ENCODE results near the gene GABRG3. TPM values are rescaled to one million over a fixed set of nuclear protein-coding genes. Genes with fewer than 3 reads are reported as not detected.

Gene GABRG3
- polyA plus RNA-seq, 4 donors: 1.7 to 2.4 (median 2.2) TPM

GRCh38 chr15:27059610-27060202, 88.7 kb downstream of the GABRG3 start:
- DNase-seq (ENCODE audit: low read depth in 4 of 4, low spot score in 3 of 4): peak; percentile 36 to 47 (median 40)

DNA sequence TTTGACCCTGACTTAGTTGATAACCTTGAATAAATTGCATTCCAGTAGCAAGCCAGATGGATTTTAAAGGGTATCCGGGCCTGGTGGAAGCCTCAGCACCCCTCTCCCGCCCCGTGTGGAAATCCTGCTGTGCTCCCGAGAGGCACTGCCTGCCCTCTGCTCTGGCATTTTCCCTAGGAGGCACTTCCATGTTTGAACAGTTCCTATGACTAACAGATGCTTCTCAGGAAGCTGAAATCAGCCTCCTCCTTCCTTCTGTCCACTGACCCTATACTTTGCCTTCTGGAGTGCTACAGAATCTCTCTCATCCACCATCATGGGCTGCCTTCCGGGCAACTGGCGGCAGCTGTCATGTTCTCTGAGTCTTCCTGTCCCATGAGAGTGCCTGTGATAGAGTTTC, 90.8 kb downstream of the GABRG3 start:
- no peak for DNase-seq (ENCODE audit: low read depth in 4 of 4, low spot score in 3 of 4)

DNA sequence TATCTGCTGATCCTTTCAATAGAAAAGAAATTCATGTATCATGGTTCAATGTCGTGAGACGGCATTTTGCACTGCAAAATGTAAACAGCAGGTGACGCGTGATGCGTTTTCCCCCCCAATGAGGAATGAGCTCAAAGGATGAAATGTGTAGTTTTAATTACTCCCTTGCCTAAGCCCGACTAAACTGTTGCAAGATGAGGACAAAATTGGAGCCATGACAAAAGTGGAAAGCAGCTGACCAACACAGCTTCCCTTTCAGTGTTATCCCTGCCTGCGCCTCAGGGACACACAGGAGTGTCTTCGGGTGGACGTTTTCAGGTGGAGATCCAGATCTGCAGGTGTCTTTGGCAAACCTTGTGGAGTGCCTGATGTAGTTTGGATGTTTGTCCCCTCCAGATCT, 92.0 kb downstream of the GABRG3 start:
- no peak for DNase-seq (ENCODE audit: low read depth in 4 of 4, low spot score in 3 of 4)

GRCh38 chr15:27064080-27064479, 93.1 kb downstream of the GABRG3 start:
- DNase-seq (ENCODE audit: low read depth in 4 of 4, low spot score in 3 of 4): no peak

DNA sequence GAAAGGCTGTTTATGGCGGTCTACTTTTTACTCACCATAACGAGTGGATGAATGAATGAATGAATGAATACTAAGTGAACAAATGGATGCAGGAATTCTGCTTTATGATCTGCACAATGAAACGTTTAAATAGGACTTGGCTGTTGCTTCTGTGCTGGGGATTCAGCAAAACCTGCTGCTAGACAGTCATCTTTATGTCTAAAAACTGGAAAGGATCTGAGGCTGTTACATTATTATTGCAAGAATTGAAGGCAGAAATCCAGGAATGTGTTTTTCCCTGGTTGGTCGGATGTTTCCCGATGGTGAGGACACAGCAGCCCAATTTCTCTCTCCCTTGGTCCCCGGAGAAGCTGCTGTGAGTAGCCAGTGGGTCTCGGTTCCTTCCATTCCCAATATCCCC, 94.2 kb downstream of the GABRG3 start:
- no peak for DNase-seq (ENCODE audit: low read depth in 4 of 4, low spot score in 3 of 4)

- no peak for DNase-seq (ENCODE audit: low read depth in 4 of 4, low spot score in 3 of 4)
Observed at GRCh38 chr15:27065785-27066184, 94.8 kb downstream of the GABRG3 start.

- no peak for DNase-seq (ENCODE audit: low read depth in 4 of 4, low spot score in 3 of 4)
Observed at GRCh38 chr15:27066446-27066845, 95.5 kb downstream of the GABRG3 start.

DNA sequence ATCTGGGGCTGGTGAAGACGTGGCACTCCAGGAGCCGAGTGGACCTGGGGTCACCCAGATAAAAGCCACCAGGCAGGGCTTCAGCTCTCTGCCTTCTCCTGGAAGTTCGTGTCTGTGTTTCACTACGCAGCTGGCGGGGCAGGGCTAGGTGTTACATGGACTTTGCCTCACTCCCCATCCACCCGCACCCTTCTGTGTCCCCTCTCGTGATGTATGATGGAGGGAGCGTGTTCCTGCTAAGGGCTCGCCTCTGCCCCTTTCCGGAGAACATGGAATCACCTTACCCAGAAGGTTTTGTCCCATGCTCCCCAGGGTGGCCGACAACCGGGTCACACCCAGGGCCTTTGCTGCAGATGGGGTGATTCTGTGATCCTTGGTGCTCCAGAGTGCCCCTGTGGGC, 96.2 kb downstream of the GABRG3 start:
- no peak for DNase-seq (ENCODE audit: low read depth in 4 of 4, low spot score in 3 of 4)

DNA sequence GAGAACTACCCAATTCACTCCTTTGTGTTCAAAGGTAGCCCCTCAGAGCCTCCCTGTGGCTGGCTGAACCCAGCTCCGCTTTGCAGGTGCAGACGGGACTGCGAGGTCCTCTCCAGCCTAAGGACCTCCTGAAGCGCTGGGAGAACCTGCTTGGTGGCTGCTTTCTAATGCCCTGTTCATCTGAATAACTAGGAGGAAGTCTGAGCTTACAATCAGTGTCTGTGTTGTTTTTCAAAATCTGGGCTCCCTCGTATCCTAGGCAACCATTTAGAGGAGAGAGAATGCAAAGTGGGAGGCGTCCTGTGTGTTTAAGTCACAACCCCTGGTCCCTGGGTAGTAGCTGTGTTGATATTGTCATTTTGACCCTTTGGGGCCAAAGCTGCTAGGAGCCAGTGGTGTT, 99.9 kb downstream of the GABRG3 start:
- DNase-seq (ENCODE audit: low read depth in 4 of 4, low spot score in 3 of 4): no peak

DNA sequence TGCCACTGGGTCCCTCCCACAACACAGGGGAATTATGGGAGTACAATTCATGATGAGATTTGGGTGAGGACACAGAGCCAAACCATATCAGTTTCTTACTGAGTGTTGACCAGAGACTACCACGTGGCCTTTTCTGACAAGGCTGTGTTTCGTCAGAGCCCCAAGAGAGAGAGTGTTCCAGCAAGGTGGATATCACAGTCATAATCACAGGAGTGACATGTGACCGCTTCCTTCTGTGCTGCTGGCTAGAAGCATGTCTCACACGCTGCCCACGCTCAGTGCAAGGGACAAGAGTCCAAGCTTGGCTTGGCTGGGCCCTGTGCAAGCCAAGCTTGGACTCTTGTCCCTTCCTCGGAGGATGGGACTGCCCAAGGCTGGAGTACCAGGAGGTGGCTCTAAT, 103.2 kb downstream of the GABRG3 start:
- no peak for DNase-seq (ENCODE audit: low read depth in 4 of 4, low spot score in 3 of 4)

GRCh38 chr15:27077790-27078189, 106.8 kb downstream of the GABRG3 start:
- DNase-seq (ENCODE audit: low read depth in 4 of 4, low spot score in 3 of 4): no peak

DNA sequence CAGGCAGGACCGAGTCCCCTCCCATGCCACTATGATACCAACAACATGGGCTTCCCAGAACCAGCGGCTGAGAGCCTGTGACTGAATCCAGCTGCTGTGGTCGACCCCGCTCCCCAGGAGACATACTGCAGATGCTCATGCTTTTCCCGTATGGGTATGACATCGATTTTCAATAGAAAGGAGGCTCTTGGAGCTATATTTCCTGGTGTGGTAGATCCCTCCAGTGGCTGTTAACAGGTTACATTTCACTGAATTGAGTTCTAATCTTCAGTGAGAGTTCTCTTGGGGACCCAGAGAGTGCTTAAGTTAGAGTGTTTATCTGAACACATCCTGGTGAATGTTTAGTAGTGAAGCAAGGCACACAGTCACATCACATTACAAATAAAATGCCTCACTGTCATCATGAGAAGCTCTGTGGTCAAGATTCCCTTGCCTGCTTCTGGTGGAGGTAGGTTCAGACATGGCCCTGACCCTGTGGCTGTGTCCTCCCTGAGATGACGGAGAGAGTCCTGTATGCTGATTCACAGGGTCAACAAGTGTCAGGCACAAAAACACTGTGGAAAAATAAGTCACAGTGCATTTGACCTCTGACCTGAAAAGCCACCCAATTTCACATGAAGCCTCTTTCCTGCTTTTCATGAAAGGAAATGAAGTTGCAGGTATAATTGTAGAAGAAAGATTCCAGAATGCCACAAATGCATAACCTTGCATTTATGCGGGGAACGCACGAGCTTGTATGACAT, 110.9 kb downstream of the GABRG3 start:
- no peak for DNase-seq (ENCODE audit: low read depth in 4 of 4, low spot score in 3 of 4)

- no peak for DNase-seq (ENCODE audit: low read depth in 4 of 4, low spot score in 3 of 4)
Observed at GRCh38 chr15:27082526-27082925, 111.5 kb downstream of the GABRG3 start.

DNA sequence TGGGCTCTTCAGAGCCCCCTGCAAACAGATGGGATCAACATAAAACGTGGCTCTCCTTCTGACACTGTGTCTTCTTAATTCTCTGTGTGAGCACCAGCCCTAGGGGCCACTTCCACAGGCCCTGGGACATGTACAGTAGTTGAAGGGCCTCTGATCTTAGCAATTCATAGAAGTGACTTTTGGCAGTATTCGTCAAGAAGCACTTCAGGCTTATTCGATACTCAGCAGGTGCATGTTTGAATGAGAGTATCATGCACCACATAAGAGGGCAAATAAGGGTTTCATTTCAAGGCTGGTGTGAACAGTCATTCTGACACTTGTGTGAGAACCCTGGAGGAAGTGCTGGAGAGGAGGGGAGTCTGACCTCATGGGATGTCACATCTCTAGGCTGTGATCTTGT, 113.9 kb downstream of the GABRG3 start:
- no peak for DNase-seq (ENCODE audit: low read depth in 4 of 4, low spot score in 3 of 4)

GRCh38 chr15:27086149-27086548, 115.2 kb downstream of the GABRG3 start:
- no peak for DNase-seq (ENCODE audit: low read depth in 4 of 4, low spot score in 3 of 4)

- DNase-seq (ENCODE audit: low read depth in 4 of 4, low spot score in 3 of 4): no peak
Observed at GRCh38 chr15:27086805-27087204, 115.8 kb downstream of the GABRG3 start.

DNA sequence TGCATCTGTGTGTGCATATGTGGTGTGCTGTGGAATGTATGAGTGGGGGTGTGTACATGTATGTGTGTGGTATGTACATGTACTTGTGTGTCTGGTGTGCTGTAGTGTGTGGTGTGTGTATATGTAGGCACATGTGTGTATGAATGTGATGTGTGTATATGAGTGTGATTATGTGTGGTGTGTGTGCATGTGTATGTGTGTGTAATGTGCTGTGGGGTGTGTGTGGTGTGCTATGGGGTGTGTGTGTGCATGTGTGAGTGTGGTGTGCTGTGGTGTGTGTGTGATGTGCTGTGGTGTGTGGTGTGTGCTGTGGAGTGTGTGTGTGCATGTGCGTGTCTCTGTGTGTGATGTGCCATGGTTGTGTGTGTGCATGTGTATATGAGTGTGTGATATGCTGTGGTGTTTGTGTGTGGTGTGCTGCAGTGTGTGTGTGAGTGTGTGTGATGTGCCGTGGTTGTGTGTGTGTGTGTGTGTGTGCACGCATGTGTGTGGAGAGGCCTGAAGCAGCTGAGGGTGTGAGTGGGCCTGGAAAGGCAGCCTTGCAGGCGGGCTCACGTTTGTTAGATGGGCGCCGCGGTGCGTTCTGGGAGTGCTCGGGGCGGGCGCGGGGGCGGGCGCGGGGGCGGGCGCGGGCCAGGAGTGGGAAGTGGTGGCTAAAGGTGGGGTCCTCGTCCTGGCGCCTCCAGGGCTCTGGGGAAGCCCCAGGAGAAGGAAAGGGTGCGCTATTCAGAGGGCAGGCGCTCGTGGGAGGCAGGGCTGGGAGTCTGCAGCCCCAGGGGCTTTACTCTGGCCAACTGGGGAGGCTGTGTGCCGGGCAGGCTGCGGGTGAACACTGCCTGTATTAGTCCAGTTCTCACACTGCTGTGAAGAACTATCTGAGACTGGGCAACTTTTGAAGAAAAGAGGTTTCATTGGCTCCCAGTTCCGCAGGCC, 116.9 kb downstream of the GABRG3 start:
- DNase-seq (ENCODE audit: low read depth in 4 of 4, low spot score in 3 of 4): no peak

DNA sequence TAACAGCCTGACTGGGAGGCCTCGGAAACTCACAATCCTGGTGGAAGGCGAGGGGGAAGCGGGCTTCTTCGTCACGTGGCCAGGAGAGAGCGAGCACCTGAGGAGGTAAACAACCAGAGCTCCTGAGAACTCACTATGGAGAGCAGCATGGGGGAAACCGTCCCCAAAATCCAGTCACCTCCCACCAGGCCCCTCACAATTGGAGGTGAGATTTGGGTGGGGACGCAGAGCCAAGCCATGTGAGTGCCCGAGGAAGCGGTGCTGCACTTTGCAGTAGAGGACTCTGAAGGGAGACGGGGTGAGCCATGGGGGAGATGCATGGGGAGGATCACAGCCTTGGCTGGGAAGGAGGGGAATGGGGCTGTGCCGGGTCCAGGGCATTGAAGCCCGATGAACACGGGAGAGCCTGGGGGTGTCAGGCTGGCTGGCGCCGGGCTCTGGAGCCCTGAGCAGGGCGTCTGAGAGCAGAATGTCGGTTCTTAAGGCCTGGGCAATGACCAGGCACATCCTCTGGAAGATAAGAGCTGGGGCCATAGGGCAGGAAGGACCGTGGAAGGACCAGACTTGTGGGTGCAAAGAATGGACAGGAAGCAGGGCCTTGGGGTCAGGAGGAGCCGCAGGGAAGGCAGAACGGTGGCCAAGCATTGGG, 117.7 kb downstream of the GABRG3 start:
- no peak for DNase-seq (ENCODE audit: low read depth in 4 of 4, low spot score in 3 of 4)

DNA sequence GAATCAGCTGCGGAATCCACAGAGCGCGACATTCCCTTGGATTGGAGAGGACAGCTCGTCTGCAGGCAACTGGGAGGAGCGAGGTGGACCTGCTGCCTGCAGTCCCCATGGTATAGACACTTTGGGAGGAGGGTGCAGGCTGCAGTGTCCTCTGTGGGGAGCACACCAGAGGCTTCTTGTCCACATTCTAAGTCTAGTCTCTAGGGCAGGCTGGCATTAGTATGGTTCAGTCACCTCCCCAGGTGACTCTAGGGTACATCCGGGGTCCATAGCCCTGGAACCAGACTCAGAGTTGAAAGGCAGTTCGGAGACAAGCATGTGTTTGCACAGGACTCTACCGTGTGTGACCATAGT, 118.2 kb downstream of the GABRG3 start:
- DNase-seq (ENCODE audit: low read depth in 4 of 4, low spot score in 3 of 4): no peak

DNA sequence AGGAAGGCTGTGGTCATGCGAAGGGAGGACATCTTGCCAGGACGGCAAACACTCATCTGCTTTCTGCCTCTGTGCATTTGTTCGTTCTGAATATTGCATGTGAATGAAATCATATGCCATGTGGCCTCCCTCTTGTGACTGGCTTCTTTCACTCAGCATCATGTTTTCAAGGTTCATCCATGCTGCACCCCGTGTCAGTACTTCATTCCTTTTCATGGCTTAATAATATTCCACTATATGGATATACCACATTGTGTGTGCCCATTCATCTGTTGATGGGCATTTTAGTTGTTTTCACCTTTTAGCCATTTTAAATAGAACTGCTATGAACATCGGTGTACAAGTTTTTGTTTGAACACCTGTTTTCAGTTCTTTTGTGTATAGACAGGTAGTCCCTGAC, 118.7 kb downstream of the GABRG3 start:
- DNase-seq (ENCODE audit: low read depth in 4 of 4, low spot score in 3 of 4): no peak
